NCI-H1436 (cell line): Measurements from ENCODE around the gene HS3ST5.
"Not testable (repeated sequence)": the region's sequence is repeated elsewhere in the genome, so short reads cannot be mapped to it uniquely, and the experiment has no call there.

Experiments
- DNase-seq: peaks from one replicate; lab custom pipeline; 2025; lab: John Stamatoyannopoulos, UW

The HS3ST5 gene

GRCh38 chr6:114090626-114091025 lies 252.2 kb downstream of the HS3ST5 start:
- DNase-seq, result no peak

GRCh38 chr6:114087496-114087895 lies 255.3 kb downstream of the HS3ST5 start:
- no peak for DNase-seq

- DNase-seq, result no peak
Observed at GRCh38 chr6:114085211-114085610, 257.6 kb downstream of the HS3ST5 start.

- no peak for DNase-seq
Observed at GRCh38 chr6:114084327-114084890, 258.4 kb downstream of the HS3ST5 start.

- DNase-seq, result no peak
Observed at GRCh38 chr6:114083251-114083650, 259.6 kb downstream of the HS3ST5 start.

GRCh38 chr6:114081730-114082129 lies 261.1 kb downstream of the HS3ST5 start:
- no peak for DNase-seq

- no peak for DNase-seq
Observed at GRCh38 chr6:114080891-114081510, 261.8 kb downstream of the HS3ST5 start.

- not testable (repeated sequence) for DNase-seq
Observed at GRCh38 chr6:114080410-114080809, 262.4 kb downstream of the HS3ST5 start.

GRCh38 chr6:114075777-114076176 lies 267.0 kb downstream of the HS3ST5 start:
- DNase-seq, result no peak

GRCh38 chr6:114075300-114075699 lies 267.5 kb downstream of the HS3ST5 start:
- DNase-seq, result no peak

GRCh38 chr6:114068771-114069170 lies 274.1 kb downstream of the HS3ST5 start:
- no peak for DNase-seq

GRCh38 chr6:114068116-114068515 lies 274.7 kb downstream of the HS3ST5 start:
- no peak for DNase-seq

GRCh38 chr6:114064862-114065261 lies 278.0 kb downstream of the HS3ST5 start:
- DNase-seq, result no peak

- no peak for DNase-seq
Observed at GRCh38 chr6:114063956-114064355, 278.9 kb downstream of the HS3ST5 start.

- no peak for DNase-seq
Observed at GRCh38 chr6:114062199-114062598, 280.6 kb downstream of the HS3ST5 start.

GRCh38 chr6:114061741-114062140 lies 281.1 kb downstream of the HS3ST5 start:
- no peak for DNase-seq

- no peak for DNase-seq
Observed at GRCh38 chr6:114061116-114061515, 281.7 kb downstream of the HS3ST5 start.

- no peak for DNase-seq
Observed at GRCh38 chr6:114058435-114058834, 284.4 kb downstream of the HS3ST5 start.

GRCh38 chr6:114055763-114056162 lies 287.1 kb downstream of the HS3ST5 start:
- DNase-seq, result no peak

- no peak for DNase-seq
Observed at GRCh38 chr6:114055349-114055748, 287.5 kb downstream of the HS3ST5 start.

GRCh38 chr6:114053791-114054190 lies 289.0 kb downstream of the HS3ST5 start:
- no peak for DNase-seq

GRCh38 chr6:114052141-114052540 lies 290.7 kb downstream of the HS3ST5 start:
- no peak for DNase-seq

GRCh38 chr6:114051031-114051430 lies 291.8 kb downstream of the HS3ST5 start:
- DNase-seq, result no peak

GRCh38 chr6:114049367-114049966 lies 293.4 kb downstream of the HS3ST5 start:
- DNase-seq, result no peak
